Right lobe of liver (tissue), 4 donors: Measurements from ENCODE around the gene USP17L15.
"Not testable (repeated sequence)": the region's sequence is repeated elsewhere in the genome, so short reads cannot be mapped to it uniquely, and the experiment has no call there.

Experiments
- POLR2A ChIP-seq: fragments of 450-650 bp; IDR thresholded peaks from one replicate; pipeline ENCODE4 v1.6.1; 2017; ENCODE audit warnings: antibody characterized with exemption, mild to moderate bottlenecking
- TF ChIP-seq, protein P1 (sequence below), 4 donors: fragments of 200-600 bp in 3 of 4; fragments of 450-650 bp in 1 of 4; IDR thresholded peaks; one replicate each; pipeline versions ENCODE4 v1.5.1 to v1.8.0; 2016 to 2022; ENCODE audit warnings: antibody characterized with exemption in 4 of 4, mild to moderate bottlenecking in 2 of 4
- donor health status: DM: no; HTN: no; CAD: no.
- donor health status: DM: no; HTN: no; CAD: no.
- donor health status: DM: no; HTN: yes; CAD: no.

DNA sequence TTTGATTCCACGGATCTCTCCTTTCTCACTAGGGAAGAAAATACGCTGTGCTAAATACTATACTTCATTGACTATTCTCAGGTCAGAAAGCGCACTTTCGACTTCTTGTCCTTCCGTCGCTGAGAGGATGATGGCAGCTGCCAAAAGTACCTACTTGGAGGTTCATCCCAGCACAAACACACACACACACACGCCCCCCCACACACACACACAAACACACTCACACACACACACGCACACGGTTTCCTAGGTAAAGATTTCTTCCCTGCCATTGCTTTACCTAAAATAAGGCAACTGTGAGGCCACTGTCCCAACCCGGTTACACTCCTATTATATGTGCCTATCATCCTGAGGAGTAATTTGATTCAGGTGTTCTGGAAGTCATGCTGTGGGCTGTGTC is 37.5 kb downstream of the USP17L15 start:
- TF ChIP-seq, protein P1, sequence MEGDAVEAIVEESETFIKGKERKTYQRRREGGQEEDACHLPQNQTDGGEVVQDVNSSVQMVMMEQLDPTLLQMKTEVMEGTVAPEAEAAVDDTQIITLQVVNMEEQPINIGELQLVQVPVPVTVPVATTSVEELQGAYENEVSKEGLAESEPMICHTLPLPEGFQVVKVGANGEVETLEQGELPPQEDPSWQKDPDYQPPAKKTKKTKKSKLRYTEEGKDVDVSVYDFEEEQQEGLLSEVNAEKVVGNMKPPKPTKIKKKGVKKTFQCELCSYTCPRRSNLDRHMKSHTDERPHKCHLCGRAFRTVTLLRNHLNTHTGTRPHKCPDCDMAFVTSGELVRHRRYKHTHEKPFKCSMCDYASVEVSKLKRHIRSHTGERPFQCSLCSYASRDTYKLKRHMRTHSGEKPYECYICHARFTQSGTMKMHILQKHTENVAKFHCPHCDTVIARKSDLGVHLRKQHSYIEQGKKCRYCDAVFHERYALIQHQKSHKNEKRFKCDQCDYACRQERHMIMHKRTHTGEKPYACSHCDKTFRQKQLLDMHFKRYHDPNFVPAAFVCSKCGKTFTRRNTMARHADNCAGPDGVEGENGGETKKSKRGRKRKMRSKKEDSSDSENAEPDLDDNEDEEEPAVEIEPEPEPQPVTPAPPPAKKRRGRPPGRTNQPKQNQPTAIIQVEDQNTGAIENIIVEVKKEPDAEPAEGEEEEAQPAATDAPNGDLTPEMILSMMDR (IDR thresholded peaks at IDR 0.05) = not testable (repeated sequence)
- not testable (repeated sequence) for TF ChIP-seq POLR2A
